Bronchial epithelial cell (primary cell): Measurements from ENCODE around the gene ITSN1. TPM values are rescaled to one million over a fixed set of nuclear protein-coding genes. Genes with fewer than 3 reads are reported as not detected.

Source experiments
- DNase-seq: peaks from one replicate; pipeline ENCODE4 v3.0.0-alpha.2; 2010; ENCODE audit warnings: low read depth
- FAIRE-seq: peaks from 2 replicates; lab custom pipeline; 2011; peaks lifted over from hg19 to GRCh38; lab: Jason Lieb, UNC
- H3K27me3 ChIP-seq: 2 replicates; pipeline ENCODE4 v1.5.1; 2011; ENCODE audit warnings: low read length; ENCODE audit not compliant: control insufficient read depth, insufficient read depth
- H3K36me3 ChIP-seq: 2 replicates; pipeline ENCODE4 v1.5.1; 2011; ENCODE audit warnings: low read length; ENCODE audit not compliant: control insufficient read depth, insufficient read depth
- H3K4me3 ChIP-seq: 2 replicates; pipeline ENCODE4 v1.5.1; 2011; ENCODE audit warnings: mild to moderate bottlenecking, low read depth, low read length, control low read depth
- CTCF ChIP-seq: IDR thresholded peaks from 2 replicates; pipeline ENCODE4 v1.5.1; 2011; ENCODE audit warnings: mild to moderate bottlenecking, moderate library complexity, low read length, control low read depth, inconsistent platforms; ENCODE audit not compliant: insufficient read depth, severe bottlenecking
- total RNA-seq: library from RNA; depleted of rRNA; stranded (reverse); fragments of >200 nt; gene quantifications from 2 replicates; pipeline ENCODE4 v1.2.1, GENCODE V29; 2014

Gene ITSN1
- total RNA-seq, 1 donor from 2014 or later, result 15.0 TPM

DNA sequence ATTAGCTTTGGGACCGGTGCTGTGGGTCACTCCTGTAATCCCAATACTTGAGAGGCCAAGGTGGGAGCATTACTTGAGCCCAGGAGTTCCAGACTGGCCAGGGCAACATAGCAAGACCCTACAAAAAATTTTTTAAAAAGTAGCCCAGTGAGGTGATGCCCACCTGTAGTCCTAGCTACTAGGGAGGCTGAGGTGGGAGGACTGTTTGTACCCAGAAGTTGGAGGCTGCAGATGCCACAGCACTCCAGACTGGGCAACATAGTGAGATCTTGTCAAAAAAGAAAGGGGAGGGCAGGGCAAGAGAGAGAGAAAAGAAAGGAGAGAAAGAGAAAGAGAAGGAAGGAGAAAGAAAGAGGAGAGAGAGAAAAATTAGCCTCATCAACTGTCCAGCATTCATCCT lies 6.3 kb downstream of the ITSN1 start:
- Histone ChIP-seq H3K4me3 (no peak overlapping the region), H3K36me3 (no peaks in the 10 kb centered on the region), H3K27me3 (no peaks in the 10 kb centered on the region)
- TF ChIP-seq CTCF, result no peak
- DNase-seq (no peak), FAIRE-seq (no peak)

DNA sequence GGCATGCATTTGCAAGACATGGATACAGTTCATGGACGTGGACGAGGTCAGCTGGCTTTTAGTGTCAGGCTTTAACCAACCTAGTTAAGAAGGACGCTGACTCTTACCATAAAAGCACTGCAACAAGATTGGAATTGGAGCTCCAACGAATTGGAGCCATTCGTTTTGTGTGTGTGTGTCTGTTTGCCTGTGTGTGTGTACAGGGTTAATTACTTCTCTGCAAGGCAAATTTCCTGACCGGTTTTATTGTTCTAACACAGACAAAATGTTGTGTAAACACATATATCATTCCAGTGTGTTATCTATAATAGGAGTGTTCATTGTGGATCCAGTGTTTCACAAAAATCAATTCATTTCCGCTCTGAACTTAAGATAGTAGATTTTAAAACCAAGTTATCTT lies 7.9 kb downstream of the ITSN1 start:
- no peak for FAIRE-seq
- no peak for TF ChIP-seq CTCF
- Histone ChIP-seq H3K27me3 (no peaks in the 10 kb centered on the region), H3K36me3 (no peaks in the 10 kb centered on the region), H3K4me3 (no peak overlapping the region)
- DNase-seq, result no peak

DNA sequence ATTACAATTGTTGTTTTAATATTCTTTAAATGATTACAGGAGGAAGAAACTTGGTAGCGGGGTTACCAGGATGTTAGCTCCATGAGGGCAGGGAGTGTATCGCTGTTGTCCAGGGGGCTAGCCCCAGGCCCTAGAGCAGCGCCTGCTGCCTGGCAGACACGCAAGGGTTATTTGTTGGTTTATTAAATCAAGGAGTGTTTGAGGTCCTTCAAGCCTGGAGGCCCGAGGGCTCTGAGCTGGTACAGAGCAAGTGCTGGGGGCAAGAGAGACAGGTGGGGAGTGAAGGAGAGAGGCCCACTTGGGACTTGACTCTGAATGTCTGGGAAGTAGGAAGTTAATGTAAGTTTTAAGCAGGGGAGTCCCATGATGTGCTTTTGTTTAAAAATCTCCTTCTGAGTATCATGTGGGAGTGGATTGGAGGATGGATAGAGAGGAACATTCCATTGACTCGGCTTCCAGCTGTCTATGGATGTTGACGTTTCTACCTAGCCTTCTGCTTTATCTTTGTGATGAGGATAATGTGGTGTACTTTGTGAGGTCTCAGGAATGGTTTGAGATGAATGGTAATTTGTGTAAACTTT lies 8.7 kb downstream of the ITSN1 start:
- Histone ChIP-seq H3K4me3 (no peak overlapping the region), H3K36me3 (no peaks in the 10 kb centered on the region), H3K27me3 (no peaks in the 10 kb centered on the region)
- TF ChIP-seq CTCF, result no peak
- no peak for FAIRE-seq
- no peak for DNase-seq

GRCh38 chr21:33651965-33652680 lies 9.8 kb downstream of the ITSN1 start:
- no peak for FAIRE-seq
- DNase-seq, result no peak
- TF ChIP-seq CTCF, result no peak
- H3K36me3 ChIP-seq, result no peaks in the 10 kb centered on the region
- H3K4me3 ChIP-seq, result no peak overlapping the region
- no peaks in the 10 kb centered on the region for H3K27me3 ChIP-seq

GRCh38 chr21:33654412-33654811 lies 12.1 kb downstream of the ITSN1 start:
- no peak for FAIRE-seq
- Histone ChIP-seq H3K4me3 (no peak overlapping the region), H3K36me3 (no peaks in the 10 kb centered on the region), H3K27me3 (no peaks in the 10 kb centered on the region)
- TF ChIP-seq CTCF, result no peak
- no peak for DNase-seq
